ENCODE measurements around the gene EXOSC7. TPM values are rescaled to one million over a fixed set of nuclear protein-coding genes. Genes with fewer than 3 reads are reported as not detected.
A peak's percentile ranks its signal among the peaks of the same experiment; 100 is the strongest.

Gene EXOSC7
- total and polyA plus RNA-seq, 10 of the 15 experiments (the other 5 are each of a cell fraction or from before 2014, with no cell fraction given) = 58.0 to 193 (median 82.9) TPM

DNA sequence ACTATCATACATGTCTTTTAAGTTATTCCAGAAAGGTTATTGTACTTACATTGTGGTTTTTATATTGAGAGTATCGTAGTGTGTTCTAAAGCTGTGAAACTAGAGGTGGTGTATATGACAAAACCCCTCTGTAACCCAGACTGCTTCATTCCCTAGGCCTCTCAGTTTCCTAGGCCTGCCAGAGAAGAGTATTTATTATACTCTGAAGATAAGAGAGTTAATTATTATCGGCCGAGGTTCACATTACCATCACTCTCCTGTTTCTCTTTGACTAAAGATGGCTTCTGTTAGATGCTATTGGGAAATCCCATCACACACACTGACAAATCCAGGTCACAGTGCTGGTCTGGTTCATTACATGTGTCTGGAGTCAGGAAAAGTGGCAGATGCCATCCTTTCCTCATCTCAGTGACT lies 20.5 kb downstream of the EXOSC7 start:
- H3K79me2 ChIP-seq (ENCODE audit: control insufficient read depth, insufficient read depth, low read length) = no peaks in the 10 kb centered on the region; the same call in none of the 2 replicates
- H3K27me3 ChIP-seq (replicated peaks in 1 of 2; ENCODE audit: control insufficient read depth in 2 of 2, insufficient read depth in 2 of 2, low read length in 1 of 2) = no peaks in the 10 kb centered on the region
- ChIA-PET CTCF (interaction anchor here (1.0 to 7.7 kb wide), 5 partner anchors 9 to 29 kb away, joined by 3 to 53 read pairs (median 22); partner anchors contain the start of genes EXOSC7 and ZDHHC3), SMC1A (ENCODE audit: uncharacterized antibody, unreplicated experiment) (interaction anchor here (0.9 to 8.3 kb wide), 4 partner anchors 12 to 45 kb away, joined by 3 to 97 read pairs (median 14); partner anchors contain the start of genes EXOSC7 and ZDHHC3), POLR2A (interaction anchor here (1.0 to 6.7 kb wide), 4 partner anchors 13 to 45 kb away, joined by 3 to 62 read pairs (median 10); partner anchors contain the start of genes EXOSC7 and ZDHHC3), RAD21 (ENCODE audit: unreplicated experiment) (interaction anchor here (1.1 to 5.2 kb wide), 6 partner anchors 12 to 32 kb away, joined by 4 to 39 read pairs (median 4); no protein-coding TSS in a partner anchor)
- FAIRE-seq (no peak), DNase-seq (ENCODE audit: low read depth, low spot score) (no peak), ATAC-seq (peak; percentile 89)
- peaks cover 18 to 48% of the 10 kb centered on the region in 2 experiments; a peak in 3 of 4 replicates for H3K36me3 ChIP-seq (ENCODE audit: control insufficient read depth in 2 of 2, insufficient read depth in 2 of 2, low read length in 1 of 2)
- no peaks in the 10 kb centered on the region for H3K9me3 ChIP-seq (replicated peaks; ENCODE audit: control insufficient read depth, insufficient read depth, low read length)
- H3K4me3 ChIP-seq = no peak overlapping the region
- H3K4me2 ChIP-seq (ENCODE audit: control insufficient read depth, insufficient read depth) = no peak overlapping the region
- BruUV-seq (replicated peaks) = no TSS peak
- H4K20me1 ChIP-seq (ENCODE audit: control insufficient read depth, insufficient read depth) = no peaks in the 10 kb centered on the region
- 0 out of 2 replicates have a peak overlapping the region, but pooled peaks have one; percentile 1 for H3K27ac ChIP-seq (ENCODE audit: control insufficient read depth, insufficient read depth)
- H2AFZ ChIP-seq (ENCODE audit: control insufficient read depth, low read depth, low read length) = no peak overlapping the region
- H3K9ac ChIP-seq (ENCODE audit: control insufficient read depth, insufficient read depth, low read length) = no peak overlapping the region
- in situ Hi-C loops (cut with MboI) (no loop called here), intact Hi-C loops (cut with micrococcal nuclease; ENCODE audit: unreplicated experiment) (loop anchor here (2.0 kb wide), 1 partner anchor 20 kb away; the partner anchor contains the start of genes EXOSC7 and ZDHHC3)
- 48% methylated on average over 3 of the region's 3 CpGs for WGBS (ENCODE audit: insufficient coverage, insufficient replicate concordance, low lambda C conversion rate, missing lambda C conversion rate)
- peaks cover 5% of the 10 kb centered on the region for H3K4me1 ChIP-seq (ENCODE audit: control insufficient read depth, insufficient read depth, low read length)
- TF ChIP-seq MXI1 (IDR thresholded peaks at IDR 0.05; ENCODE audit: low read depth, low read length) (no peak), KLF5 (IDR thresholded peaks at IDR 0.05; ENCODE audit: partially characterized antibody) (no peak), POLR2AphosphoS2 (IDR thresholded peaks at IDR 0.05; ENCODE audit: low read depth, low read length) (no peak), EGR1 (IDR thresholded peaks at IDR 0.05; ENCODE audit: borderline replicate concordance in 1 of 2, low read depth in 2 of 2, low read length in 2 of 2) (no peak), EZH2 (IDR thresholded peaks at IDR 0.05; ENCODE audit: borderline replicate concordance, control insufficient read depth, low read depth, low read length) (no peak), POLR2AphosphoS5 (IDR thresholded peaks at IDR 0.05; ENCODE audit: low read length) (no peak), SRF (IDR thresholded peaks at IDR 0.05; ENCODE audit: low read depth in 2 of 2, low read length in 2 of 2) (no peak), PAX8 (IDR thresholded peaks at IDR 0.05) (no peak), MEF2B (IDR thresholded peaks at IDR 0.05; ENCODE audit: partially characterized antibody, poor library complexity, severe bottlenecking) (no peak), RB1 (IDR thresholded peaks at IDR 0.05; ENCODE audit: borderline replicate concordance) (no peak), FOXK2 (IDR thresholded peaks at IDR 0.05) (no peak), ZNF24 (IDR thresholded peaks at IDR 0.05) (no peak)
- TF ChIP-seq, protein P1, sequence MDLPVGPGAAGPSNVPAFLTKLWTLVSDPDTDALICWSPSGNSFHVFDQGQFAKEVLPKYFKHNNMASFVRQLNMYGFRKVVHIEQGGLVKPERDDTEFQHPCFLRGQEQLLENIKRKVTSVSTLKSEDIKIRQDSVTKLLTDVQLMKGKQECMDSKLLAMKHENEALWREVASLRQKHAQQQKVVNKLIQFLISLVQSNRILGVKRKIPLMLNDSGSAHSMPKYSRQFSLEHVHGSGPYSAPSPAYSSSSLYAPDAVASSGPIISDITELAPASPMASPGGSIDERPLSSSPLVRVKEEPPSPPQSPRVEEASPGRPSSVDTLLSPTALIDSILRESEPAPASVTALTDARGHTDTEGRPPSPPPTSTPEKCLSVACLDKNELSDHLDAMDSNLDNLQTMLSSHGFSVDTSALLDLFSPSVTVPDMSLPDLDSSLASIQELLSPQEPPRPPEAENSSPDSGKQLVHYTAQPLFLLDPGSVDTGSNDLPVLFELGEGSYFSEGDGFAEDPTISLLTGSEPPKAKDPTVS (IDR thresholded peaks at IDR 0.05; ENCODE audit: low read depth, low read length) = no peak
- TF ChIP-seq, protein P2, sequence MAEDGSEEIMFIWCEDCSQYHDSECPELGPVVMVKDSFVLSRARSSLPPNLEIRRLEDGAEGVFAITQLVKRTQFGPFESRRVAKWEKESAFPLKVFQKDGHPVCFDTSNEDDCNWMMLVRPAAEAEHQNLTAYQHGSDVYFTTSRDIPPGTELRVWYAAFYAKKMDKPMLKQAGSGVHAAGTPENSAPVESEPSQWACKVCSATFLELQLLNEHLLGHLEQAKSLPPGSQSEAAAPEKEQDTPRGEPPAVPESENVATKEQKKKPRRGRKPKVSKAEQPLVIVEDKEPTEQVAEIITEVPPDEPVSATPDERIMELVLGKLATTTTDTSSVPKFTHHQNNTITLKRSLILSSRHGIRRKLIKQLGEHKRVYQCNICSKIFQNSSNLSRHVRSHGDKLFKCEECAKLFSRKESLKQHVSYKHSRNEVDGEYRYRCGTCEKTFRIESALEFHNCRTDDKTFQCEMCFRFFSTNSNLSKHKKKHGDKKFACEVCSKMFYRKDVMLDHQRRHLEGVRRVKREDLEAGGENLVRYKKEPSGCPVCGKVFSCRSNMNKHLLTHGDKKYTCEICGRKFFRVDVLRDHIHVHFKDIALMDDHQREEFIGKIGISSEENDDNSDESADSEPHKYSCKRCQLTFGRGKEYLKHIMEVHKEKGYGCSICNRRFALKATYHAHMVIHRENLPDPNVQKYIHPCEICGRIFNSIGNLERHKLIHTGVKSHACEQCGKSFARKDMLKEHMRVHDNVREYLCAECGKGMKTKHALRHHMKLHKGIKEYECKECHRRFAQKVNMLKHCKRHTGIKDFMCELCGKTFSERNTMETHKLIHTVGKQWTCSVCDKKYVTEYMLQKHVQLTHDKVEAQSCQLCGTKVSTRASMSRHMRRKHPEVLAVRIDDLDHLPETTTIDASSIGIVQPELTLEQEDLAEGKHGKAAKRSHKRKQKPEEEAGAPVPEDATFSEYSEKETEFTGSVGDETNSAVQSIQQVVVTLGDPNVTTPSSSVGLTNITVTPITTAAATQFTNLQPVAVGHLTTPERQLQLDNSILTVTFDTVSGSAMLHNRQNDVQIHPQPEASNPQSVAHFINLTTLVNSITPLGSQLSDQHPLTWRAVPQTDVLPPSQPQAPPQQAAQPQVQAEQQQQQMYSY (CRISPR knock-in tag; IDR thresholded peaks at IDR 0.05) = no peak
- TF ChIP-seq, protein P3, sequence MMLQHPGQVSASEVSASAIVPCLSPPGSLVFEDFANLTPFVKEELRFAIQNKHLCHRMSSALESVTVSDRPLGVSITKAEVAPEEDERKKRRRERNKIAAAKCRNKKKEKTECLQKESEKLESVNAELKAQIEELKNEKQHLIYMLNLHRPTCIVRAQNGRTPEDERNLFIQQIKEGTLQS (IDR thresholded peaks at IDR 0.05; ENCODE audit: borderline replicate concordance, extremely low read depth, low read depth, low read length) = no peak
- TF ChIP-seq, protein P4, sequence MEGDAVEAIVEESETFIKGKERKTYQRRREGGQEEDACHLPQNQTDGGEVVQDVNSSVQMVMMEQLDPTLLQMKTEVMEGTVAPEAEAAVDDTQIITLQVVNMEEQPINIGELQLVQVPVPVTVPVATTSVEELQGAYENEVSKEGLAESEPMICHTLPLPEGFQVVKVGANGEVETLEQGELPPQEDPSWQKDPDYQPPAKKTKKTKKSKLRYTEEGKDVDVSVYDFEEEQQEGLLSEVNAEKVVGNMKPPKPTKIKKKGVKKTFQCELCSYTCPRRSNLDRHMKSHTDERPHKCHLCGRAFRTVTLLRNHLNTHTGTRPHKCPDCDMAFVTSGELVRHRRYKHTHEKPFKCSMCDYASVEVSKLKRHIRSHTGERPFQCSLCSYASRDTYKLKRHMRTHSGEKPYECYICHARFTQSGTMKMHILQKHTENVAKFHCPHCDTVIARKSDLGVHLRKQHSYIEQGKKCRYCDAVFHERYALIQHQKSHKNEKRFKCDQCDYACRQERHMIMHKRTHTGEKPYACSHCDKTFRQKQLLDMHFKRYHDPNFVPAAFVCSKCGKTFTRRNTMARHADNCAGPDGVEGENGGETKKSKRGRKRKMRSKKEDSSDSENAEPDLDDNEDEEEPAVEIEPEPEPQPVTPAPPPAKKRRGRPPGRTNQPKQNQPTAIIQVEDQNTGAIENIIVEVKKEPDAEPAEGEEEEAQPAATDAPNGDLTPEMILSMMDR (IDR thresholded peaks at IDR 0.05 in 2 of 3, conservative IDR thresholded peaks at IDR 0.05 in 1 of 3; ENCODE audit: control insufficient read depth in 2 of 3, extremely low read depth in 1 of 3, insufficient read depth in 1 of 3, low read depth in 3 of 3, low read length in 3 of 3) = no peak

All from GM12878 (cell line).